Measurements from ENCODE around the gene SATL1.
"Not testable (repeated sequence)": the region's sequence is repeated elsewhere in the genome, so short reads cannot be mapped to it uniquely, and the experiment has no call there.

SATL1 gene

GRCh38 chrX:85108165-85108564, 135.4 kb downstream of the SATL1 start:
- DNase-seq (ENCODE audit: low read depth) = no peak

GRCh38 chrX:85107407-85107806, 136.2 kb downstream of the SATL1 start:
- no peak for DNase-seq (ENCODE audit: low read depth)

GRCh38 chrX:85089321-85089840, 154.2 kb downstream of the SATL1 start:
- no peak for DNase-seq (ENCODE audit: low read depth)

GRCh38 chrX:85084770-85085393, 158.7 kb downstream of the SATL1 start:
- DNase-seq (ENCODE audit: low read depth) = no peak

GRCh38 chrX:85077247-85077646, 166.3 kb downstream of the SATL1 start:
- DNase-seq (ENCODE audit: low read depth) = not testable (repeated sequence)

- DNase-seq (ENCODE audit: low read depth) = no peak
These were observed 177.9 kb downstream of the SATL1 start for GRCh38 chrX:85065512-85066198.

GRCh38 chrX:85052636-85053343, 190.8 kb downstream of the SATL1 start:
- peak; percentile 49 for DNase-seq (ENCODE audit: low read depth)

GRCh38 chrX:85052205-85052604, 191.4 kb downstream of the SATL1 start:
- DNase-seq (ENCODE audit: low read depth) = peak; percentile 1

GRCh38 chrX:85051627-85052026, 192.0 kb downstream of the SATL1 start:
- no peak for DNase-seq (ENCODE audit: low read depth)
